T-helper 1 cell (primary cell): Measurements from ENCODE around the gene PIGQ.

Experiments used
- DNase-seq, 5 donors: peaks; one replicate each; pipeline ENCODE4 v3.0.0-alpha.2; 2012 to 2020

The PIGQ gene

GRCh38 chr16:555528-556473 is 14.0 kb upstream of the PIGQ start:
- DNase-seq = no peak

- DNase-seq = no peak
Observed at GRCh38 chr16:556474-557173, 13.1 kb upstream of the PIGQ start.

GRCh38 chr16:557463-558297 is 12.1 kb upstream of the PIGQ start:
- no peak for DNase-seq

- DNase-seq = no peak
Observed at GRCh38 chr16:558298-559020, 11.3 kb upstream of the PIGQ start.

- no peak for DNase-seq
Observed at GRCh38 chr16:559021-559380, 10.8 kb upstream of the PIGQ start.

- DNase-seq = no peak
Observed at GRCh38 chr16:559411-560203, 10.2 kb upstream of the PIGQ start.

GRCh38 chr16:560204-560700 is 9.5 kb upstream of the PIGQ start, which contains the start of gene PRR35:
Gene PRR35 (plus strand): TSS chr16:560394. CDS start chr16:563295, 2,901 bp downstream.
- no peak for DNase-seq

GRCh38 chr16:560701-561412 is 8.9 kb upstream of the PIGQ start:
- no peak for DNase-seq

GRCh38 chr16:561413-561794 is 8.4 kb upstream of the PIGQ start:
- no peak for DNase-seq

GRCh38 chr16:561957-562938 is 7.5 kb upstream of the PIGQ start:
- no peak for DNase-seq

GRCh38 chr16:563072-563644 is 6.6 kb upstream of the PIGQ start:
- no peak for DNase-seq

GRCh38 chr16:564690-565418 is 4.9 kb upstream of the PIGQ start:
- no peak for DNase-seq

- DNase-seq = no peak
Observed at GRCh38 chr16:565419-566330, 4.1 kb upstream of the PIGQ start.

- DNase-seq = peak in 4 of 5 donors; percentile 29 to 65 (median 38)
Observed at GRCh38 chr16:566475-567372, 3.0 kb upstream of the PIGQ start, which contains the start of gene NHLRC4. Gene NHLRC4 (plus strand): TSS chr16:567005. CDS start chr16:568048, 1,043 bp downstream.

GRCh38 chr16:567373-568256 is 2.2 kb upstream of the PIGQ start:
- DNase-seq = no peak
